Erythroblast (primary cell): Measurements from ENCODE around the gene FERMT3.

ENCODE experiments used
- GATA1 ChIP-seq: IDR thresholded peaks from 2 replicates; pipeline ENCODE4 v1.6.1; 2011; ENCODE audit warnings: low read depth, mild to moderate bottlenecking, control low read depth, low read length, moderate library complexity
- POLR2A ChIP-seq: IDR thresholded peaks from 2 replicates; pipeline ENCODE4 v1.6.1; 2011; ENCODE audit warnings: mild to moderate bottlenecking, low read length

DNA sequence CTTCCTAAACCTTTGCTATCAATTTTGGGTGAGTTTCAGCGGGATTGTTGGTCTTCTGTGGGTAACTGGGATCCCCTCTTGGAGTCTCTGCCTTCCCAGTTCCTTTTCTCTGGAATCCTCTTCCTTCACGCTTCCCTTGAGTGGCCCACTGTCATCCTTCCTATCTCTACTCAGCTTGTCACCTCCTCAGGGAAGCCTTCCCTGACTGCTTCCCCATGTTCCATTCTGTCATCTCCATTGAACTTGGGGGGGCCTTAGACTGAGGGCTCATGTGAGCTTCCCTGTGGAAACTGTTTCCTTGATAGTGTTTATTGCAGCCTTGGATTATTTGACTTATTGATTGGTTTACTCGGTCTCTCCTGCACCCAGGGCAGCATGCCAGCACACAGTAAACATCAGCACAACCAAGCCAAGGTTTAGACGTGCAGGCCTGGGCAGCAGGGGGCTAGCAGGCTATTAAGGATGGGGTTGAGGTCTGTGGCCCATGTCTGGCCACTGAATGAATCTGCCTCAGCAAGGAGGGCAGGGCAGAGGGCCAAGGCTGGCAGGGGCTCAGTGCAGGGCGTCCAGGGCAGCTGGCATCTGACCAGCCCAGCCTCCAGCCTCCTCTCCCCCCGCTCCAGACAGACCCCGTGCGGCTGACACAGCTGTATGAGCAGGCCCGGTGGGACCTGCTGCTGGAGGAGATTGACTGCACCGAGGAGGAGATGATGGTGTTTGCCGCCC is 12.3 kb downstream of the FERMT3 start:
- TF ChIP-seq POLR2A: no peak
- no peak for TF ChIP-seq GATA1
